Measurements from ENCODE around the gene AJM1. TPM values are rescaled to one million over a fixed set of nuclear protein-coding genes. Genes with fewer than 3 reads are reported as not detected.

Gene AJM1
- total RNA-seq, 2 experiments from 2014 or later = 1.1 to 1.2 TPM

GRCh38 chr9:136875155-136875554 is 32.9 kb downstream of the AJM1 start:
- no peak overlapping the region for H3K4me3 ChIP-seq (ENCODE audit: low read length)
- no peaks in the 10 kb centered on the region for H3K4me1 ChIP-seq (ENCODE audit: insufficient read depth, low read length)
- no peaks in the 10 kb centered on the region for H3K9me3 Mint-ChIP-seq
- intact Hi-C loops (cut with DNase I, micrococcal nuclease) = no loop called here
- peaks cover 0 to 12% of the 10 kb centered on the region in 2 experiments for H3K9me3 ChIP-seq (ENCODE audit: control insufficient read depth in 1 of 2, insufficient read depth in 1 of 2, low read length in 2 of 2)
- POLR2A ChIA-PET = interaction anchor here (0.6 kb wide), 1 partner anchor 16 kb away, joined by 3 read pairs; no protein-coding TSS in a partner anchor
- H3K4me3 Mint-ChIP-seq = no peak overlapping the region
- no peaks in the 10 kb centered on the region for H3K4me1 Mint-ChIP-seq (ENCODE audit: low read depth)
- ATAC-seq (ENCODE audit: poor library complexity) = no peak
- no peaks in the 10 kb centered on the region for H3K36me3 ChIP-seq (ENCODE audit: insufficient read depth, low read length)
- no peak overlapping the region for H3K27ac ChIP-seq (ENCODE audit: low read depth in 1 of 2, low read length in 2 of 2)
- no peak for TF ChIP-seq CTCF (IDR thresholded peaks at IDR 0.05)
- H3K27ac Mint-ChIP-seq = no peak overlapping the region
- no peaks in the 10 kb centered on the region for H3K27me3 Mint-ChIP-seq
- H3K27me3 ChIP-seq (ENCODE audit: control insufficient read depth in 1 of 2, insufficient read depth in 2 of 2, low read length in 2 of 2) = no peaks in the 10 kb centered on the region
- CTCF ChIA-PET = no interaction called here
- H3K36me3 Mint-ChIP-seq (ENCODE audit: low read depth) = no peaks in the 10 kb centered on the region
- DNase-seq = no peak

- intact Hi-C loops (cut with DNase I, micrococcal nuclease) = no loop called here
- POLR2A ChIA-PET = no interaction called here
- TF ChIP-seq CTCF (IDR thresholded peaks at IDR 0.05) = no peak
- no peaks in the 10 kb centered on the region for H3K36me3 ChIP-seq (ENCODE audit: insufficient read depth, low read length)
- Mint-ChIP-seq H3K9me3 (no peaks in the 10 kb centered on the region), H3K4me1 (ENCODE audit: low read depth) (peaks cover 3% of the 10 kb centered on the region), H3K4me3 (no peak overlapping the region), H3K27ac (no peak overlapping the region), H3K36me3 (ENCODE audit: low read depth) (no peaks in the 10 kb centered on the region), H3K27me3 (no peaks in the 10 kb centered on the region)
- H3K27ac ChIP-seq (ENCODE audit: low read depth in 1 of 2, low read length in 2 of 2) = no peak overlapping the region
- CTCF ChIA-PET = no interaction called here
- peaks cover 0 to 12% of the 10 kb centered on the region in 2 experiments for H3K9me3 ChIP-seq (ENCODE audit: control insufficient read depth in 1 of 2, insufficient read depth in 1 of 2, low read length in 2 of 2)
- no peaks in the 10 kb centered on the region for H3K27me3 ChIP-seq (ENCODE audit: control insufficient read depth in 1 of 2, insufficient read depth in 2 of 2, low read length in 2 of 2)
- H3K4me1 ChIP-seq (ENCODE audit: insufficient read depth, low read length) = peaks cover 3% of the 10 kb centered on the region
- no peak overlapping the region for H3K4me3 ChIP-seq (ENCODE audit: low read length)
- ATAC-seq (ENCODE audit: poor library complexity) (no peak), DNase-seq (no peak)
Observed at GRCh38 chr9:136876476-136876875, 34.2 kb downstream of the AJM1 start.

- Histone ChIP-seq H3K9me3 (ENCODE audit: control insufficient read depth in 1 of 2, insufficient read depth in 1 of 2, low read length in 2 of 2) (no peaks in the 10 kb centered on the region), H3K27ac (ENCODE audit: low read depth in 1 of 2, low read length in 2 of 2) (no peak overlapping the region), H3K27me3 (ENCODE audit: control insufficient read depth in 1 of 2, insufficient read depth in 2 of 2, low read length in 2 of 2) (no peaks in the 10 kb centered on the region), H3K4me3 (ENCODE audit: low read length) (no peak overlapping the region), H3K4me1 (ENCODE audit: insufficient read depth, low read length) (peaks cover 41% of the 10 kb centered on the region), H3K36me3 (ENCODE audit: insufficient read depth, low read length) (no peaks in the 10 kb centered on the region)
- DNase-seq (peak in 1 of 14 experiments; percentile 30), ATAC-seq (ENCODE audit: poor library complexity) (no peak)
- no peaks in the 10 kb centered on the region for H3K9me3 Mint-ChIP-seq
- H3K36me3 Mint-ChIP-seq (ENCODE audit: low read depth) = no peaks in the 10 kb centered on the region
- ChIA-PET POLR2A (interaction anchor here (1.8 kb wide), 1 partner anchor 36 kb away, joined by 4 read pairs; no protein-coding TSS in a partner anchor), CTCF (interaction anchor here (1.8 to 3.4 kb wide), 2 partner anchors 38 to 155 kb away, joined by 4 to 18 read pairs; partner anchors contain the start of gene AJM1)
- no peak overlapping the region for H3K27ac Mint-ChIP-seq
- peaks cover 18% of the 10 kb centered on the region for H3K4me1 Mint-ChIP-seq (ENCODE audit: low read depth)
- no peak overlapping the region for H3K4me3 Mint-ChIP-seq
- intact Hi-C loops (cut with DNase I, micrococcal nuclease) = loop anchor here in 1 of 2 experiments (1.0 kb wide), 1 partner anchor 33 kb away; no protein-coding TSS in a partner anchor
- no peak for TF ChIP-seq CTCF (IDR thresholded peaks at IDR 0.05)
- no peaks in the 10 kb centered on the region for H3K27me3 Mint-ChIP-seq
Observed at GRCh38 chr9:136880651-136881050, 38.4 kb downstream of the AJM1 start.

Measured in CD4-positive, alpha-beta T cell (primary cell).